ENCODE data around the gene DCAF7. TPM values are rescaled to one million over a fixed set of nuclear protein-coding genes. Genes with fewer than 3 reads are reported as not detected.

DCAF7 gene
- total RNA-seq, 2 donors from 2014 or later = 29.2 to 29.5 TPM

GRCh38 chr17:63547083-63547523 lies 3.2 kb upstream of the DCAF7 start:
- ATAC-seq (ENCODE audit: insufficient number of reproducible peaks, low FRiP score, low read depth) (no peak), DNase-seq (ENCODE audit: low spot score) (no peak)

GRCh38 chr17:63549289-63549945 lies 860 bp upstream of the DCAF7 start:
- TF ChIP-seq, protein P1, sequence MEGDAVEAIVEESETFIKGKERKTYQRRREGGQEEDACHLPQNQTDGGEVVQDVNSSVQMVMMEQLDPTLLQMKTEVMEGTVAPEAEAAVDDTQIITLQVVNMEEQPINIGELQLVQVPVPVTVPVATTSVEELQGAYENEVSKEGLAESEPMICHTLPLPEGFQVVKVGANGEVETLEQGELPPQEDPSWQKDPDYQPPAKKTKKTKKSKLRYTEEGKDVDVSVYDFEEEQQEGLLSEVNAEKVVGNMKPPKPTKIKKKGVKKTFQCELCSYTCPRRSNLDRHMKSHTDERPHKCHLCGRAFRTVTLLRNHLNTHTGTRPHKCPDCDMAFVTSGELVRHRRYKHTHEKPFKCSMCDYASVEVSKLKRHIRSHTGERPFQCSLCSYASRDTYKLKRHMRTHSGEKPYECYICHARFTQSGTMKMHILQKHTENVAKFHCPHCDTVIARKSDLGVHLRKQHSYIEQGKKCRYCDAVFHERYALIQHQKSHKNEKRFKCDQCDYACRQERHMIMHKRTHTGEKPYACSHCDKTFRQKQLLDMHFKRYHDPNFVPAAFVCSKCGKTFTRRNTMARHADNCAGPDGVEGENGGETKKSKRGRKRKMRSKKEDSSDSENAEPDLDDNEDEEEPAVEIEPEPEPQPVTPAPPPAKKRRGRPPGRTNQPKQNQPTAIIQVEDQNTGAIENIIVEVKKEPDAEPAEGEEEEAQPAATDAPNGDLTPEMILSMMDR (IDR thresholded peaks at IDR 0.05) = no peak
- Histone ChIP-seq H3K27me3 (replicated peaks; ENCODE audit: insufficient read depth) (no peaks in the 10 kb centered on the region), H3K4me1 (ENCODE audit: control insufficient read depth in 1 of 2, low read depth in 2 of 2) (peaks cover 21 to 38% of the 10 kb centered on the region in 2 donors), H3K4me3 (peak overlapping the region; percentile 100), H3K36me3 (no peaks in the 10 kb centered on the region), H3K9me3 (no peaks in the 10 kb centered on the region), H3K27ac (peak overlapping the region; percentile 83 to 91)
- ATAC-seq (ENCODE audit: insufficient number of reproducible peaks, low FRiP score, low read depth) (no peak), DNase-seq (ENCODE audit: low spot score) (no peak)

More at GRCh38 chr17:63547083-63547523, 3.2 kb upstream of the DCAF7 start:
- no peak overlapping the region for H3K4me3 ChIP-seq
- H3K36me3 ChIP-seq = no peaks in the 10 kb centered on the region
- no peaks in the 10 kb centered on the region for H3K27me3 ChIP-seq (replicated peaks; ENCODE audit: insufficient read depth)
- TF ChIP-seq, protein P1 (IDR thresholded peaks at IDR 0.05) = no peak
- H3K9me3 ChIP-seq = no peaks in the 10 kb centered on the region
- no peak overlapping the region for H3K27ac ChIP-seq
- peaks cover 13 to 17% of the 10 kb centered on the region in 2 donors for H3K4me1 ChIP-seq (ENCODE audit: control insufficient read depth in 1 of 2, low read depth in 2 of 2)

DNA sequence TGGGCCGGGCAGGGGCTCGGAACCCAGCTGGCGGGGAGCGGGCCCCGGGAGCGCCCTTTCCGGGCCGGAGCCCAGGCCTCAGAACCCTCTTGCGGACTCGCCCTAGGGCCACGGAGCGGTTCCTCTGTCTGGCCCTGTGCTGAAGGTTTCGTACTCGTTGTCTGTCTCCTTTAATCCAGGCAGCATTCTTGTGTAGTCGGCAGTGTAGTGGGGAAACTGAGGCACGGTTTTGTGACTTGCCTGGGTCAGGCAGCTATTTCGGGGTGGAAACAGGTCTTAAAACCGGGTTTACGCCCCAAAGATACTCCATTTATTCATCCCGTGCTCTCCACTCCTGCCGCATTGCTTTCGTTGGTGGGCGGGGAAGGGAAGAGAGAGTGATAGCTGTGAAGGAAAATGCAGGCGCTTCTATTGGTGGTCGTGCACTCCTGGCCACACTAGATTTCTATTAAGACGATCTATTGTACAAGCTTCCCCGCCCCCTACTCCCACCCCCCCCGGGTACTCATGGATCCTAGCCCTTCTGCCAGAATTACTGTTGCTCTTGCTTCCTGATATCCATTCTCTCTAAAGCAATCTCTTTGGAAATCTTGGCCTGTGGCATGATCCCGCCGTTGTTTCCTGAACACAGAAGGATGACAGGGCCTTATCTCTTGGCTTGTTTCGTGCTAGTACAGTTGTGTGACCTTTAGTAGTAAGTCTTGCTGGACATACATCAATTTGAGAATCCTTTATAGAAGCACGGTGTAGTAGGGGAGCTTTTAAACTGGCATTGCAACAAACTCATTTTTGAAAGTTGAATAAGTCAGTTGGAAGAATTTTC lies 751 bp downstream of the DCAF7 start:
- Histone ChIP-seq H3K4me3 (peak overlapping the region; percentile 100), H3K36me3 (no peaks in the 10 kb centered on the region), H3K27ac (peak overlapping the region; percentile 89 to 91), H3K9me3 (no peaks in the 10 kb centered on the region), H3K4me1 (ENCODE audit: control insufficient read depth in 1 of 2, low read depth in 2 of 2) (peaks cover 21 to 54% of the 10 kb centered on the region in 2 donors), H3K27me3 (replicated peaks; ENCODE audit: insufficient read depth) (no peaks in the 10 kb centered on the region)
- ATAC-seq (ENCODE audit: insufficient number of reproducible peaks, low FRiP score, low read depth) = no peak
- DNase-seq (ENCODE audit: low spot score) = no peak
- TF ChIP-seq, protein P1 (IDR thresholded peaks at IDR 0.05) = no peak

DNA sequence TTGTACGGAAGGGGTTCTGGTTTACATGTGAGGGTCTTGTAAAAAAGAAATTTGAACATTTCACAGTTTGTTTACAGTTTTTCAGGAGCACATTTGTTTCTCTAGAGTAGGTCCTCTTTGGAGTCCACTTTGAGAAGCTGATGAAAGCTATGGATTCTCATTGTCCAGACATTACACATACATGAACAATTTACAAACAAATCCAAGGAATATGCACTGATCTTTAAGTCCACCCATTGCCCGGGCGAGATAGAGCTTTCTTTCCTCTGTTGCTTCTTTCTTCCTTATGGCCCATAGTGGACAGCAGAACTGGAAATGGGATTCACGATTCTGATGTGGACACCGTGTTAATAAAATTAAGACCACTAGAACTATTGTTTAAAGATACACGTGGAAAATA lies 1.9 kb downstream of the DCAF7 start:
- Histone ChIP-seq H3K9me3 (no peaks in the 10 kb centered on the region), H3K27me3 (replicated peaks; ENCODE audit: insufficient read depth) (no peaks in the 10 kb centered on the region), H3K27ac (no peak overlapping the region), H3K4me3 (peak overlapping the region; percentile 100), H3K36me3 (no peaks in the 10 kb centered on the region), H3K4me1 (ENCODE audit: control insufficient read depth in 1 of 2, low read depth in 2 of 2) (peaks cover 21 to 55% of the 10 kb centered on the region in 2 donors)
- no peak for DNase-seq (ENCODE audit: low spot score)
- no peak for ATAC-seq (ENCODE audit: insufficient number of reproducible peaks, low FRiP score, low read depth)
- TF ChIP-seq, protein P1 (IDR thresholded peaks at IDR 0.05) = no peak

DNA sequence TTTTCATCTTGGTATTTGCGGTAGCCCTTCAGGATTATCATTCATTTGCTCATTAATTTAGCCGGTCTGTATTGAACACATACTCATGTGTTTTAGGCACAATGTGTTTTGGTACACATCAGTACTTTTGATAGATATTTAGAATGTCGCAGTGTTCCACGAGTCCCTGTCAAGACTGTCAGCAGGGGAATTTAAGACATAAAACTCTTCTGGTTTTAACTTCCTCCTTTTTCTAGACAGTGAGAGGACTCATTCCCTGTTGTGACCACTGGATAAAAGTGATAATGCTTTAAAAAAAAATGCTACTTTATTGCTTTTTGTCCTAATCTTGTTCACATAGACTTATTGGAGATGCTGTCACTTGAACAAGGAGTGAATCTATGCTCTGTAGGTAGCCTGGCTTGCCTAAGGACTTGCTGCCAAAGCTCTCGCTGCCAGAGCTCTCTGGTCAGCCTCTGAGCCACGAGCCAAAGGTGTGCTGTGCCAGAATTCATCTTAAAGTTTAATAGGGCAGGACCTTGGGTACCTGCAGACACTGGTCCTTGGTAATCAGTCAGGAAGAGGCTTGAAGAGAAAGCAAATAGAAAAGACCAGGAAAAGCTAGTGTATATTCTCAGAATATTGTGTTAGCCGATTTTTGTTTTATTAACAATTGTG lies 5.4 kb downstream of the DCAF7 start:
- TF ChIP-seq, protein P1 (IDR thresholded peaks at IDR 0.05) = no peak
- H3K4me1 ChIP-seq (ENCODE audit: control insufficient read depth in 1 of 2, low read depth in 2 of 2) = peaks cover 14 to 46% of the 10 kb centered on the region in 2 donors
- no peak for ATAC-seq (ENCODE audit: insufficient number of reproducible peaks, low FRiP score, low read depth)

More for the DNA sequence above, 5.4 kb downstream of the DCAF7 start:
- Histone ChIP-seq H3K36me3 (no peaks in the 10 kb centered on the region), H3K9me3 (no peaks in the 10 kb centered on the region), H3K4me3 (no peak overlapping the region), H3K27me3 (replicated peaks; ENCODE audit: insufficient read depth) (no peaks in the 10 kb centered on the region), H3K27ac (no peak overlapping the region)
- DNase-seq (ENCODE audit: low spot score) = no peak
